NCI-H526 (cell line): Measurements from ENCODE around the gene LRCH3.
"Not testable (repeated sequence)": the region's sequence is repeated elsewhere in the genome, so short reads cannot be mapped to it uniquely, and the experiment has no call there.

ENCODE experiments used
- DNase-seq, 2 experiments: peaks; one replicate each; lab custom pipeline; 2025; lab: John Stamatoyannopoulos, UW

Gene LRCH3

GRCh38 chr3:197927578-197927977, 136.5 kb downstream of the LRCH3 start:
- DNase-seq: not testable (repeated sequence)

- no peak for DNase-seq
Observed at GRCh38 chr3:197936819-197937384, 145.8 kb downstream of the LRCH3 start.
